Measurements from ENCODE around the gene MEIOSIN. TPM values are rescaled to one million over a fixed set of nuclear protein-coding genes. Genes with fewer than 3 reads are reported as not detected.

MEIOSIN gene
- total and polyA plus RNA-seq, 2 of the 13 experiments (the other 11 are each of a cell fraction or from before 2014, with no cell fraction given), result not detected

DNA sequence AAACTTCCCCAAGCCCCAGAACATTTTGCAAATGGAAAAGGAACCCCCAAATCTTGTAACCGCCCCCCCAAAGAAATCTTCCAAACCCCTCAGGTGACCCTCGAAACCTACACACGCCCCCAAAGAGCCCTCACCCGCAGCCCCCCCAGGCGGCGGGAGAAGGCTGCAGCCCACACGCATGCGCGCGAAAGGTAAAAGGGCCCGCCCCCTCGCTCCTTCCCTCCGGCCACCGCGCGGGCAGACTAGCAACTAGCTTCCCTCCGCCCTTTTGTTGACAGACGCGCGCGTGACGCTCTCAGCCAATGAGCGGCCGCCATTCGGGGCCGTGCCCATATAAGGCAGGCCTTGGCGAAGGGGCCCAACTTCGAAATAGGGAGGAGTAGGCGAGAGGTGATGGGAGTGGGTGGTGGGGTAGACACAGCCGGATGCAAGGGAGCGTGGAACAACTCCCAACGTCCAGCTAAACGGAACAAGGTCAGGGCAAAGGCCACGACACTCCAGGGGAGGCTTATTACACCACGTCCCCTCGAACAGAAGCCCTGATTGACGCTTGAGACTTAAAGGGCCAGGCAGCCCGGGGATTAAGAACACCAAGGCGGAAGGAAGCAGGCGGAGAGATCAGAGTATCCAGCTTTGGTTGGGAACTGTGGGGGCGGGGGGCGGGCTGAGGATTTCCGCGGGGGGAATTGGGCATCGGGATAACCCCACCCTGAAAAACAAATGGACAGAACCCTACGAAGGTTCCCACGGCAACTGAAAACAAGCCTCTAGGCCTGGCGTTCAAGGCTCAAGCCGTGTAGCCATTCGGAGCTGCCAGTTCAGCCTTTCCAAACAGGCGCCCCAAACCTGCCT lies 15.9 kb upstream of the MEIOSIN start (continued):
- TF ChIP-seq TBX2 (CRISPR knock-in tag; IDR thresholded peaks at IDR 0.05; ENCODE audit: borderline replicate concordance) (peak; percentile 98), ZNF652 (CRISPR knock-in tag; IDR thresholded peaks at IDR 0.05; ENCODE audit: borderline replicate concordance, low read depth) (peak; percentile 15; the same call in 1 of the 2 replicates), ZFP36 (IDR thresholded peaks at IDR 0.05; ENCODE audit: borderline replicate concordance, low read depth, low read length, partially characterized antibody) (peak; percentile 96), HNF4A (CRISPR knock-in tag; IDR thresholded peaks at IDR 0.05) (peak; percentile 78), ZNF891 (CRISPR knock-in tag; IDR thresholded peaks at IDR 0.05) (0 out of 2 replicates have a peak, but pooled peaks have one; percentile 50), ZNF629 (CRISPR knock-in tag; conservative IDR thresholded peaks at IDR 0.05) (0 out of 2 replicates have a peak, but pooled peaks have one; percentile 21), ZFP36L1 (CRISPR knock-in tag; IDR thresholded peaks at IDR 0.05) (peak; percentile 82; the same call in 1 of the 2 replicates), PAXIP1 (CRISPR knock-in tag; conservative IDR thresholded peaks at IDR 0.05) (peak; percentile 96)
- TF ChIP-seq, protein P1, sequence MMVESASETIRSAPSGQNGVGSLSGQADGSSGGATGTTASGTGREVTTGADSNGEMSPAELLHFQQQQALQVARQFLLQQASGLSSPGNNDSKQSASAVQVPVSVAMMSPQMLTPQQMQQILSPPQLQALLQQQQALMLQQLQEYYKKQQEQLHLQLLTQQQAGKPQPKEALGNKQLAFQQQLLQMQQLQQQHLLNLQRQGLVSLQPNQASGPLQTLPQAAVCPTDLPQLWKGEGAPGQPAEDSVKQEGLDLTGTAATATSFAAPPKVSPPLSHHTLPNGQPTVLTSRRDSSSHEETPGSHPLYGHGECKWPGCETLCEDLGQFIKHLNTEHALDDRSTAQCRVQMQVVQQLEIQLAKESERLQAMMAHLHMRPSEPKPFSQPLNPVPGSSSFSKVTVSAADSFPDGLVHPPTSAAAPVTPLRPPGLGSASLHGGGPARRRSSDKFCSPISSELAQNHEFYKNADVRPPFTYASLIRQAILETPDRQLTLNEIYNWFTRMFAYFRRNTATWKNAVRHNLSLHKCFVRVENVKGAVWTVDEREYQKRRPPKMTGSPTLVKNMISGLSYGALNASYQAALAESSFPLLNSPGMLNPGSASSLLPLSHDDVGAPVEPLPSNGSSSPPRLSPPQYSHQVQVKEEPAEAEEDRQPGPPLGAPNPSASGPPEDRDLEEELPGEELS (CRISPR knock-in tag; IDR thresholded peaks at IDR 0.05), result peak; percentile 88
- TF ChIP-seq, protein P2, sequence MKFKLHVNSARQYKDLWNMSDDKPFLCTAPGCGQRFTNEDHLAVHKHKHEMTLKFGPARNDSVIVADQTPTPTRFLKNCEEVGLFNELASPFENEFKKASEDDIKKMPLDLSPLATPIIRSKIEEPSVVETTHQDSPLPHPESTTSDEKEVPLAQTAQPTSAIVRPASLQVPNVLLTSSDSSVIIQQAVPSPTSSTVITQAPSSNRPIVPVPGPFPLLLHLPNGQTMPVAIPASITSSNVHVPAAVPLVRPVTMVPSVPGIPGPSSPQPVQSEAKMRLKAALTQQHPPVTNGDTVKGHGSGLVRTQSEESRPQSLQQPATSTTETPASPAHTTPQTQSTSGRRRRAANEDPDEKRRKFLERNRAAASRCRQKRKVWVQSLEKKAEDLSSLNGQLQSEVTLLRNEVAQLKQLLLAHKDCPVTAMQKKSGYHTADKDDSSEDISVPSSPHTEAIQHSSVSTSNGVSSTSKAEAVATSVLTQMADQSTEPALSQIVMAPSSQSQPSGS (CRISPR knock-in tag; IDR thresholded peaks at IDR 0.05), result peak; percentile 58; the same call in 1 of the 2 replicates
- TF ChIP-seq, protein P3, sequence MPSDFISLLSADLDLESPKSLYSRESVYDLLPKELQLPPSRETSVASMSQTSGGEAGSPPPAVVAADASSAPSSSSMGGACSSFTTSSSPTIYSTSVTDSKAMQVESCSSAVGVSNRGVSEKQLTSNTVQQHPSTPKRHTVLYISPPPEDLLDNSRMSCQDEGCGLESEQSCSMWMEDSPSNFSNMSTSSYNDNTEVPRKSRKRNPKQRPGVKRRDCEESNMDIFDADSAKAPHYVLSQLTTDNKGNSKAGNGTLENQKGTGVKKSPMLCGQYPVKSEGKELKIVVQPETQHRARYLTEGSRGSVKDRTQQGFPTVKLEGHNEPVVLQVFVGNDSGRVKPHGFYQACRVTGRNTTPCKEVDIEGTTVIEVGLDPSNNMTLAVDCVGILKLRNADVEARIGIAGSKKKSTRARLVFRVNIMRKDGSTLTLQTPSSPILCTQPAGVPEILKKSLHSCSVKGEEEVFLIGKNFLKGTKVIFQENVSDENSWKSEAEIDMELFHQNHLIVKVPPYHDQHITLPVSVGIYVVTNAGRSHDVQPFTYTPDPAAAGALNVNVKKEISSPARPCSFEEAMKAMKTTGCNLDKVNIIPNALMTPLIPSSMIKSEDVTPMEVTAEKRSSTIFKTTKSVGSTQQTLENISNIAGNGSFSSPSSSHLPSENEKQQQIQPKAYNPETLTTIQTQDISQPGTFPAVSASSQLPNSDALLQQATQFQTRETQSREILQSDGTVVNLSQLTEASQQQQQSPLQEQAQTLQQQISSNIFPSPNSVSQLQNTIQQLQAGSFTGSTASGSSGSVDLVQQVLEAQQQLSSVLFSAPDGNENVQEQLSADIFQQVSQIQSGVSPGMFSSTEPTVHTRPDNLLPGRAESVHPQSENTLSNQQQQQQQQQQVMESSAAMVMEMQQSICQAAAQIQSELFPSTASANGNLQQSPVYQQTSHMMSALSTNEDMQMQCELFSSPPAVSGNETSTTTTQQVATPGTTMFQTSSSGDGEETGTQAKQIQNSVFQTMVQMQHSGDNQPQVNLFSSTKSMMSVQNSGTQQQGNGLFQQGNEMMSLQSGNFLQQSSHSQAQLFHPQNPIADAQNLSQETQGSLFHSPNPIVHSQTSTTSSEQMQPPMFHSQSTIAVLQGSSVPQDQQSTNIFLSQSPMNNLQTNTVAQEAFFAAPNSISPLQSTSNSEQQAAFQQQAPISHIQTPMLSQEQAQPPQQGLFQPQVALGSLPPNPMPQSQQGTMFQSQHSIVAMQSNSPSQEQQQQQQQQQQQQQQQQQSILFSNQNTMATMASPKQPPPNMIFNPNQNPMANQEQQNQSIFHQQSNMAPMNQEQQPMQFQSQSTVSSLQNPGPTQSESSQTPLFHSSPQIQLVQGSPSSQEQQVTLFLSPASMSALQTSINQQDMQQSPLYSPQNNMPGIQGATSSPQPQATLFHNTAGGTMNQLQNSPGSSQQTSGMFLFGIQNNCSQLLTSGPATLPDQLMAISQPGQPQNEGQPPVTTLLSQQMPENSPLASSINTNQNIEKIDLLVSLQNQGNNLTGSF (CRISPR knock-in tag; IDR thresholded peaks at IDR 0.05), result 0 out of 2 replicates have a peak, but pooled peaks have one; percentile 12

Data from HepG2 (cell line).